PC-3 (cell line): ENCODE measurements around the gene RGS10. TPM values are rescaled to one million over a fixed set of nuclear protein-coding genes. Genes with fewer than 3 reads are reported as not detected.

Source experiments
- ATAC-seq: fragments of 200-7000 bp; cut with Tn5 transposase; 2 replicates; pipeline ENCODE4 v1.9.1; 2020; ENCODE audit warnings: mild to moderate bottlenecking, moderate library complexity
- BruUV-seq: library from RNA; stranded (reverse); fragments of 400-500 nt; replicated peaks from 2 replicates; lab custom pipeline; 2021; lab: Mats Ljungman, UMichigan
- CTCF ChIA-PET: fragments of 300-600 bp; sonication (Branson Sonifier 250); formaldehyde crosslinking; loops from one replicate; lab custom pipeline; 2022; ENCODE audit warnings: antibody characterized with exemption; lab: Charles Lee
- POLR2A ChIA-PET: fragments of 300-600 bp; sonication (Branson Sonifier 250); formaldehyde crosslinking; loops from one replicate; lab custom pipeline; 2022; ENCODE audit warnings: antibody characterized with exemption; ENCODE audit not compliant: unreplicated experiment; lab: Charles Lee
- DNase-seq: peaks from one replicate; pipeline ENCODE4 v3.0.0-alpha.2; 2015
- H2AFZ ChIP-seq: fragments of 300-600 bp; sonication (generic); 2 replicates; pipeline ENCODE4 v1.6.0; 2016; ENCODE audit warnings: antibody characterized with exemption, low read length
- H3F3A ChIP-seq: fragments of 300-600 bp; sonication (generic); one replicate; pipeline ENCODE4 v1.6.0; 2017; ENCODE audit warnings: antibody characterized with exemption, low read length, control low read depth, mild to moderate bottlenecking; ENCODE audit not compliant: unreplicated experiment
- H3K27ac ChIP-seq: fragments of 300-600 bp; sonication (generic); 2 replicates; pipeline ENCODE4 v1.5.1; 2016; ENCODE audit warnings: mild to moderate bottlenecking, low read length
- H3K27me3 ChIP-seq: fragments of 300-600 bp; sonication (generic); 2 replicates; pipeline ENCODE4 v1.6.1; 2016; ENCODE audit warnings: low read length, mixed read lengths
- H3K36me3 ChIP-seq: fragments of 300-600 bp; sonication (generic); 2 replicates; pipeline ENCODE4 v1.6.1; 2016; ENCODE audit warnings: low read depth, mixed run types, low read length, mixed read lengths
- H3K4me1 ChIP-seq: fragments of 300-600 bp; sonication (generic); 2 replicates; pipeline ENCODE4 v1.5.1; 2016; ENCODE audit warnings: low read length; ENCODE audit not compliant: insufficient read depth
- H3K4me2 ChIP-seq: fragments of 300-600 bp; sonication (generic); 2 replicates; pipeline ENCODE4 v1.6.0; 2016; ENCODE audit warnings: low read length
- H3K4me3 ChIP-seq: fragments of 300-600 bp; sonication (generic); 2 replicates; pipeline ENCODE4 v1.5.1; 2016; ENCODE audit warnings: mild to moderate bottlenecking, low read length, mixed read lengths
- H3K79me2 ChIP-seq: fragments of 300-600 bp; sonication (generic); 2 replicates; pipeline ENCODE4 v1.6.1; 2017; ENCODE audit warnings: low read length, mixed read lengths
- H3K9ac ChIP-seq: fragments of 300-600 bp; sonication (generic); 2 replicates; pipeline ENCODE4 v1.6.0; 2016; ENCODE audit warnings: mild to moderate bottlenecking, low read length
- H3K9me2 ChIP-seq: fragments of 300-600 bp; sonication (generic); replicated peaks from 2 replicates; pipeline ENCODE4 v1.6.1; 2016; ENCODE audit warnings: mixed run types, low read length, mixed read lengths
- H3K9me3 ChIP-seq: fragments of 300-600 bp; sonication (generic); 2 replicates; pipeline ENCODE4 v1.6.1; 2016; ENCODE audit warnings: low read length, mixed read lengths
- H4K20me1 ChIP-seq: fragments of 300-600 bp; sonication (generic); 2 replicates; pipeline ENCODE4 v1.6.1; 2016; ENCODE audit warnings: low read length, mixed read lengths
- EZH2 ChIP-seq: fragments of 300-600 bp; sonication (generic); IDR thresholded peaks from one replicate; pipeline ENCODE4 v1.6.1; 2017; ENCODE audit warnings: antibody characterized with exemption, mild to moderate bottlenecking, low read length; ENCODE audit not compliant: unreplicated experiment
- EZH2phosphoT487 ChIP-seq: fragments of 300-600 bp; sonication (generic); IDR thresholded peaks from 2 replicates; pipeline ENCODE4 v1.6.1; 2018; ENCODE audit warnings: mild to moderate bottlenecking, antibody characterized with exemption, low read length, borderline replicate concordance
- intact Hi-C: fragments of 100-400 bp; cut with micrococcal nuclease; formaldehyde crosslinking; loops from 2 replicates; pipeline ENCODE4 v1.9.0; 2023
- total RNA-seq: library from RNA; depleted of rRNA; stranded (reverse); fragments of >200 nt; gene quantifications from 2 replicates; pipeline ENCODE4 v1.2.3, GENCODE V29; 2014
- TF ChIP-seq, protein P1 (sequence below): fragments of 300-600 bp; sonication (generic); conservative IDR thresholded peaks from 2 replicates; pipeline ENCODE4 v1.5.1; 2017; ENCODE audit warnings: antibody characterized with exemption, low read depth, mild to moderate bottlenecking, low read length

RGS10 gene
- total RNA-seq, 1 experiment from 2014 or later: 27.6 TPM

- Histone ChIP-seq H3K79me2 (peaks cover 17% of the 10 kb centered on the region), H3K27ac (no peak overlapping the region), H3F3A (no peaks in the 10 kb centered on the region), H2AFZ (no peak overlapping the region), H3K9ac (no peak overlapping the region), H3K4me3 (no peak overlapping the region), H3K4me2 (no peak overlapping the region), H3K9me3 (no peaks in the 10 kb centered on the region), H3K9me2 (no peaks in the 10 kb centered on the region), H3K36me3 (peaks cover 77% of the 10 kb centered on the region), H3K4me1 (no peaks in the 10 kb centered on the region), H3K27me3 (no peaks in the 10 kb centered on the region), H4K20me1 (peaks cover 8% of the 10 kb centered on the region; the same call in 1 of the 2 replicates)
- DNase-seq (no peak), ATAC-seq (no peak)
- ChIA-PET CTCF (no interaction called here), POLR2A (no interaction called here)
- TF ChIP-seq EZH2: no peak
- TF ChIP-seq EZH2phosphoT487: no peak
- TF ChIP-seq, protein P1, sequence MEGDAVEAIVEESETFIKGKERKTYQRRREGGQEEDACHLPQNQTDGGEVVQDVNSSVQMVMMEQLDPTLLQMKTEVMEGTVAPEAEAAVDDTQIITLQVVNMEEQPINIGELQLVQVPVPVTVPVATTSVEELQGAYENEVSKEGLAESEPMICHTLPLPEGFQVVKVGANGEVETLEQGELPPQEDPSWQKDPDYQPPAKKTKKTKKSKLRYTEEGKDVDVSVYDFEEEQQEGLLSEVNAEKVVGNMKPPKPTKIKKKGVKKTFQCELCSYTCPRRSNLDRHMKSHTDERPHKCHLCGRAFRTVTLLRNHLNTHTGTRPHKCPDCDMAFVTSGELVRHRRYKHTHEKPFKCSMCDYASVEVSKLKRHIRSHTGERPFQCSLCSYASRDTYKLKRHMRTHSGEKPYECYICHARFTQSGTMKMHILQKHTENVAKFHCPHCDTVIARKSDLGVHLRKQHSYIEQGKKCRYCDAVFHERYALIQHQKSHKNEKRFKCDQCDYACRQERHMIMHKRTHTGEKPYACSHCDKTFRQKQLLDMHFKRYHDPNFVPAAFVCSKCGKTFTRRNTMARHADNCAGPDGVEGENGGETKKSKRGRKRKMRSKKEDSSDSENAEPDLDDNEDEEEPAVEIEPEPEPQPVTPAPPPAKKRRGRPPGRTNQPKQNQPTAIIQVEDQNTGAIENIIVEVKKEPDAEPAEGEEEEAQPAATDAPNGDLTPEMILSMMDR: no peak
- intact Hi-C loops: no loop called here
- no TSS peak for BruUV-seq
Observed at GRCh38 chr10:119578355-119578754, 35.8 kb upstream of the RGS10 start.

- ATAC-seq: no peak
- H3K4me3 ChIP-seq: no peak overlapping the region
- H3K36me3 ChIP-seq: peaks cover 62% of the 10 kb centered on the region
Observed at GRCh38 chr10:119575991-119576390, 33.5 kb upstream of the RGS10 start.

DNA sequence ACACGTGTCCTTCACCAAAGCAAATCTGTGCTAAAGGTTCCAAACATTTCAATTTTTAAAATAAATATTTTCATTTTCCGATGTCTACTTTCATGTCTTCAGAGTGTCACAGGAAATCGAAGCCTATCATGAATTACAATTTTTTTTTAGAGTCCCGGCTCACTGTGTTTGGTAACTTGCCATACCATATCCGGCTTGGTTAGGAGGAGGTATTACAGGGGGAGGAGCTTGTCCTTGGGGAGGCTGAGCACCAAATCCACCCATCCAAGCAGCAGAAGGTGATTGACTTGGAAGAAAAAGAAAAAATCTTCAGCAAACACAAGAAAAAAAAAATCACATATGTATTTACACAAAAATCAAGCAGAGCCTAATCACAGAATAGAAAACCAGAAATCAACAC, 33.0 kb upstream of the RGS10 start:
- Histone ChIP-seq H3F3A (no peaks in the 10 kb centered on the region), H2AFZ (no peak overlapping the region), H4K20me1 (no peaks in the 10 kb centered on the region), H3K79me2 (no peaks in the 10 kb centered on the region), H3K27me3 (no peaks in the 10 kb centered on the region), H3K9me2 (no peaks in the 10 kb centered on the region), H3K27ac (no peak overlapping the region), H3K36me3 (peaks cover 61% of the 10 kb centered on the region), H3K4me2 (no peak overlapping the region), H3K4me3 (no peak overlapping the region), H3K9ac (no peak overlapping the region), H3K9me3 (no peaks in the 10 kb centered on the region), H3K4me1 (no peaks in the 10 kb centered on the region)
- ATAC-seq (no peak), DNase-seq (no peak)
- intact Hi-C loops: no loop called here
- TF ChIP-seq EZH2phosphoT487: no peak
- no peak for TF ChIP-seq EZH2
- TF ChIP-seq, protein P1: no peak
- no TSS peak for BruUV-seq
- POLR2A ChIA-PET: no interaction called here
- CTCF ChIA-PET: no interaction called here

More at GRCh38 chr10:119575991-119576390, 33.5 kb upstream of the RGS10 start:
- H3K9me2 ChIP-seq: no peaks in the 10 kb centered on the region
- H3K9me3 ChIP-seq: no peaks in the 10 kb centered on the region
- no TSS peak for BruUV-seq
- H3K4me2 ChIP-seq: no peak overlapping the region
- intact Hi-C loops: no loop called here
- ChIA-PET POLR2A (no interaction called here), CTCF (no interaction called here)
- H3K9ac ChIP-seq: no peak overlapping the region
- no peaks in the 10 kb centered on the region for H3F3A ChIP-seq
- TF ChIP-seq EZH2phosphoT487: no peak
- no peak for TF ChIP-seq EZH2
- TF ChIP-seq, protein P1: no peak
- no peaks in the 10 kb centered on the region for H3K4me1 ChIP-seq
- no peaks in the 10 kb centered on the region for H3K27me3 ChIP-seq
- H4K20me1 ChIP-seq: no peaks in the 10 kb centered on the region
- H3K79me2 ChIP-seq: no peaks in the 10 kb centered on the region; the same call in 1 of the 2 replicates
- DNase-seq: no peak
- no peak overlapping the region for H2AFZ ChIP-seq
- no peak overlapping the region for H3K27ac ChIP-seq
